Loucy (cell line): ENCODE data around the gene HLA-DRB5.
"Not testable (repeated sequence)": the region's sequence is repeated elsewhere in the genome, so short reads cannot be mapped to it uniquely, and the experiment has no call there.

ENCODE experiments used
- H2AFZ ChIP-seq: fragments of 200-600 bp; sonication (generic); 2 replicates; pipeline ENCODE4 v1.6.0; 2016; ENCODE audit warnings: antibody characterized with exemption, mild to moderate bottlenecking, low read length, moderate library complexity
- H3F3A ChIP-seq: fragments of 200-600 bp; 2 replicates; pipeline ENCODE4 v1.6.0; 2016; ENCODE audit warnings: antibody characterized with exemption, low read depth, mild to moderate bottlenecking
- H3K27me3 ChIP-seq: fragments of 200-600 bp; sonication (generic); 2 replicates; pipeline ENCODE4 v1.6.1; 2014; ENCODE audit warnings: low read length, mild to moderate bottlenecking; ENCODE audit not compliant: insufficient read depth, poor library complexity, severe bottlenecking
- H3K36me3 ChIP-seq: fragments of 200-600 bp; sonication (generic); 2 replicates; pipeline ENCODE4 v1.6.1; 2016; ENCODE audit warnings: low read length; ENCODE audit not compliant: insufficient read depth
- H3K4me1 ChIP-seq: fragments of 200-600 bp; sonication (generic); 2 replicates; pipeline ENCODE4 v1.5.1; 2014; ENCODE audit warnings: low read length, mild to moderate bottlenecking; ENCODE audit not compliant: insufficient read depth, poor library complexity, severe bottlenecking
- H3K4me2 ChIP-seq: fragments of 200-600 bp; sonication (generic); 2 replicates; pipeline ENCODE4 v1.6.0; 2014; ENCODE audit warnings: antibody characterized with exemption, low read length, low read depth, mild to moderate bottlenecking; ENCODE audit not compliant: poor library complexity, severe bottlenecking
- H3K4me3 ChIP-seq: fragments of 200-600 bp; sonication (generic); 2 replicates; pipeline ENCODE4 v1.5.1; 2014; ENCODE audit warnings: low read length, mild to moderate bottlenecking, mixed read lengths; ENCODE audit not compliant: poor library complexity, severe bottlenecking
- H3K79me2 ChIP-seq: fragments of 200-600 bp; sonication (generic); 2 replicates; pipeline ENCODE4 v1.6.1; 2014; ENCODE audit warnings: low read length; ENCODE audit not compliant: insufficient read depth
- H3K9ac ChIP-seq: fragments of 200-600 bp; sonication (generic); 2 replicates; pipeline ENCODE4 v1.6.0; 2014; ENCODE audit warnings: mild to moderate bottlenecking, low read depth, low read length, moderate library complexity; ENCODE audit not compliant: poor library complexity, severe bottlenecking
- H3K9me2 ChIP-seq: fragments of 200-600 bp; sonication (generic); replicated peaks from 2 replicates; pipeline ENCODE4 v1.6.1; 2016; ENCODE audit warnings: low read depth, low read length, mixed read lengths
- H3K9me3 ChIP-seq: fragments of 200-600 bp; sonication (generic); 2 replicates; pipeline ENCODE4 v1.6.1; 2014; ENCODE audit warnings: mild to moderate bottlenecking, antibody characterized with exemption, low read length, low read depth; ENCODE audit not compliant: insufficient read depth
- H4K20me1 ChIP-seq: fragments of 200-600 bp; sonication (generic); 2 replicates; pipeline ENCODE4 v1.6.0; 2014; ENCODE audit warnings: antibody characterized with exemption, low read length, mild to moderate bottlenecking; ENCODE audit not compliant: insufficient read depth, poor library complexity, severe bottlenecking
- CTCF ChIP-seq: fragments of 200-600 bp; sonication (generic); conservative IDR thresholded peaks from 2 replicates; pipeline ENCODE4 v1.5.1; 2014; ENCODE audit warnings: mild to moderate bottlenecking, antibody characterized with exemption, low read length
- EZH2phosphoT487 ChIP-seq: fragments of 200-600 bp; IDR thresholded peaks from 2 replicates; pipeline ENCODE4 v1.6.1; 2018; ENCODE audit warnings: antibody characterized with exemption, mild to moderate bottlenecking, moderate library complexity, borderline replicate concordance

The HLA-DRB5 gene

GRCh38 chr6:32529697-32530430, at the start of gene HLA-DRB5:
Gene HLA-DRB5 (minus strand): TSS chr6:32530287. CDS start chr6:32530224, 63 bp downstream.
- Histone ChIP-seq H3K36me3 (no peaks in the 10 kb centered on the region), H2AFZ (no peak within 1 kb of the TSS), H3F3A (no peaks in the 10 kb centered on the region), H3K9ac (no peak within 1 kb of the TSS), H3K9me2 (no peaks in the 10 kb centered on the region), H4K20me1 (no peaks in the 10 kb centered on the region), H3K79me2 (no peaks in the 10 kb centered on the region), H3K9me3 (no peaks in the 10 kb centered on the region), H3K27me3 (no peaks in the 10 kb centered on the region), H3K4me2 (no peak within 1 kb of the TSS), H3K4me3 (no peak within 1 kb of the TSS), H3K4me1 (no peaks in the 10 kb centered on the region)
- TF ChIP-seq CTCF = no peak
- TF ChIP-seq EZH2phosphoT487 = no peak

GRCh38 chr6:32578962-32579361, 48.9 kb upstream of the HLA-DRB5 start:
- no peaks in the 10 kb centered on the region for H4K20me1 ChIP-seq
- H3K9me2 ChIP-seq = no peaks in the 10 kb centered on the region
- no peaks in the 10 kb centered on the region for H3K36me3 ChIP-seq
- H3K27me3 ChIP-seq = no peaks in the 10 kb centered on the region
- H3K4me1 ChIP-seq = peaks cover 3% of the 10 kb centered on the region
- H3K4me2 ChIP-seq = no peak overlapping the region
- H3F3A ChIP-seq = no peaks in the 10 kb centered on the region
- H2AFZ ChIP-seq = peak overlapping the region; percentile 32; the same call in 1 of the 2 replicates
- H3K4me3 ChIP-seq = no peak overlapping the region
- TF ChIP-seq EZH2phosphoT487 (no peak), CTCF (no peak)
- no peaks in the 10 kb centered on the region for H3K79me2 ChIP-seq
- no peak overlapping the region for H3K9ac ChIP-seq
- no peaks in the 10 kb centered on the region for H3K9me3 ChIP-seq

GRCh38 chr6:32577493-32577892, 47.4 kb upstream of the HLA-DRB5 start:
- not testable (repeated sequence) for H3K4me1 ChIP-seq, H3K9ac ChIP-seq, H3K4me2 ChIP-seq, H4K20me1 ChIP-seq, H3K9me2 ChIP-seq, H2AFZ ChIP-seq, H3K36me3 ChIP-seq, H3F3A ChIP-seq, H3K79me2 ChIP-seq, H3K9me3 ChIP-seq, H3K4me3 ChIP-seq, H3K27me3 ChIP-seq

- Histone ChIP-seq H3K4me2 (no peak overlapping the region), H3K36me3 (no peaks in the 10 kb centered on the region), H3K9ac (no peak overlapping the region), H2AFZ (no peak overlapping the region), H3K9me2 (no peaks in the 10 kb centered on the region), H3K9me3 (no peaks in the 10 kb centered on the region), H3K79me2 (no peaks in the 10 kb centered on the region), H3F3A (no peaks in the 10 kb centered on the region), H3K4me1 (peaks cover 3% of the 10 kb centered on the region), H4K20me1 (no peaks in the 10 kb centered on the region), H3K27me3 (no peaks in the 10 kb centered on the region), H3K4me3 (no peak overlapping the region)
- no peak for TF ChIP-seq EZH2phosphoT487
- TF ChIP-seq CTCF = no peak
Observed at GRCh38 chr6:32576250-32576649, 46.2 kb upstream of the HLA-DRB5 start.
